Fibroblast of lung (primary cell): Measurements from ENCODE around the gene CPT1A.

Experiments
- CTCF ChIP-seq, 2 donors: IDR thresholded peaks in 1 of 2; conservative IDR thresholded peaks in 1 of 2; 1 replicate in 1 of 2; 2 replicates in 1 of 2; pipeline ENCODE4 v1.5.1; 2011 to 2012; ENCODE audit warnings: low read length in 2 of 2, control low read depth in 1 of 2, inconsistent platforms in 1 of 2, low read depth in 1 of 2, mild to moderate bottlenecking in 1 of 2
- EZH2 ChIP-seq: IDR thresholded peaks from 2 replicates; pipeline ENCODE4 v1.5.1; 2012; ENCODE audit warnings: low read length, control low read depth, mild to moderate bottlenecking; ENCODE audit errors: missing control alignments

GRCh38 chr11:68751004-68751325, 90.8 kb downstream of the CPT1A start:
- TF ChIP-seq CTCF (conservative IDR thresholded peaks at IDR 0.05 in 1 of 2, IDR thresholded peaks at IDR 0.05 in 1 of 2; ENCODE audit: low read depth in 1 of 2, low read length in 2 of 2) (no peak), EZH2 (no peak)
